SU-DHL-6 (cell line): ENCODE data around the gene ASPHD2.

ENCODE experiments used
- EZH2phosphoT487 ChIP-seq: fragments of 200-600 bp; sonication (generic), shearing (Covaris generic); conservative IDR thresholded peaks from 2 replicates; pipeline ENCODE4 v1.6.1; 2018; ENCODE audit warnings: mild to moderate bottlenecking, antibody characterized with exemption, low read length, moderate library complexity, mixed read lengths
- TF ChIP-seq, protein P1 (sequence below): fragments of 200-600 bp; sonication (generic); IDR thresholded peaks from one replicate; pipeline ENCODE4 v1.5.1; 2017; ENCODE audit warnings: antibody characterized with exemption, mild to moderate bottlenecking, low read length, moderate library complexity; ENCODE audit not compliant: insufficient read depth, poor library complexity, severe bottlenecking

DNA sequence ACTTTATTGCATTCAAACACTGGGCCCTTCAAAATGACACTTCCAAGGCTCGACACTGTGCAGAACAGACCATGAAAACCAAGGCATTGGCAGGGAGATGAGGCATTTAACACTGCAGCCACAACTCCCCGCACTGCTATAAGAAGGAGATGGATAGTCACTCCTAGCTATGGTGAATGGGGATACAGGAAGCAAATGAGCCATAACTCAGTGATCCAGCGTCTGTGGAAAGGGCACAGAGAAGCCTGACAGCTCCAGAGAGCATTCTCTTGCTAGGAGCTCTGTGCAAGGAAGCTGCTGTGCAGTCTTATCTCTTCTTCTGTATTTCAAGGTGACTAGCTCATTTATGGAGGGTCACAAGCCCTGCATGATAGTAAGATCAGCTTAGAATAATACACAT, 33.6 kb downstream of the ASPHD2 start:
- TF ChIP-seq, protein P1, sequence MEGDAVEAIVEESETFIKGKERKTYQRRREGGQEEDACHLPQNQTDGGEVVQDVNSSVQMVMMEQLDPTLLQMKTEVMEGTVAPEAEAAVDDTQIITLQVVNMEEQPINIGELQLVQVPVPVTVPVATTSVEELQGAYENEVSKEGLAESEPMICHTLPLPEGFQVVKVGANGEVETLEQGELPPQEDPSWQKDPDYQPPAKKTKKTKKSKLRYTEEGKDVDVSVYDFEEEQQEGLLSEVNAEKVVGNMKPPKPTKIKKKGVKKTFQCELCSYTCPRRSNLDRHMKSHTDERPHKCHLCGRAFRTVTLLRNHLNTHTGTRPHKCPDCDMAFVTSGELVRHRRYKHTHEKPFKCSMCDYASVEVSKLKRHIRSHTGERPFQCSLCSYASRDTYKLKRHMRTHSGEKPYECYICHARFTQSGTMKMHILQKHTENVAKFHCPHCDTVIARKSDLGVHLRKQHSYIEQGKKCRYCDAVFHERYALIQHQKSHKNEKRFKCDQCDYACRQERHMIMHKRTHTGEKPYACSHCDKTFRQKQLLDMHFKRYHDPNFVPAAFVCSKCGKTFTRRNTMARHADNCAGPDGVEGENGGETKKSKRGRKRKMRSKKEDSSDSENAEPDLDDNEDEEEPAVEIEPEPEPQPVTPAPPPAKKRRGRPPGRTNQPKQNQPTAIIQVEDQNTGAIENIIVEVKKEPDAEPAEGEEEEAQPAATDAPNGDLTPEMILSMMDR: no peak
- no peak for TF ChIP-seq EZH2phosphoT487
